Fibroblast of peridontal ligament (primary cell): ENCODE results near the gene KIF21B.

Source experiments
- DNase-seq: peaks from one replicate; pipeline ENCODE4 v3.0.0-alpha.2; 2010; ENCODE audit errors: extremely low read depth

Gene KIF21B

DNA sequence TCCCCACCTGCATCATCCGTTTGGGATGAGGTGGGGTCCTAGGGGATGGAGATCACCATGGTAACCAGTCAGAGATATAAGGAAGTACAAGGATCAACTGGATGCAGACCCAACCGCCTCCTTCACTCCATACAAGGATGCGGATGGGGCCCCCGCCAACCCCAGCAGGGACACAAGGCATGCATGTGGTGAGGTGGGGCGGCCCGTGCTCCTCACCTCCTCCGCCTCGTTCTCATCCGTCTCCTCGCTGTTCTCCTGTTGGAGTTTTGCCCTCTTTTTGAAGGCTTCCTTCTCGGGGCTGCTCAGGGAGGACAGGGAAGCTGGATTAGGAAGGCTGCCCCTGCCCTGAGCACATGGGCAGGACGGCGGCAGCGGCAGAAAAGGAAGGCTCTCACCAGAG lies 23.8 kb downstream of the KIF21B start:
- no peak for DNase-seq

DNA sequence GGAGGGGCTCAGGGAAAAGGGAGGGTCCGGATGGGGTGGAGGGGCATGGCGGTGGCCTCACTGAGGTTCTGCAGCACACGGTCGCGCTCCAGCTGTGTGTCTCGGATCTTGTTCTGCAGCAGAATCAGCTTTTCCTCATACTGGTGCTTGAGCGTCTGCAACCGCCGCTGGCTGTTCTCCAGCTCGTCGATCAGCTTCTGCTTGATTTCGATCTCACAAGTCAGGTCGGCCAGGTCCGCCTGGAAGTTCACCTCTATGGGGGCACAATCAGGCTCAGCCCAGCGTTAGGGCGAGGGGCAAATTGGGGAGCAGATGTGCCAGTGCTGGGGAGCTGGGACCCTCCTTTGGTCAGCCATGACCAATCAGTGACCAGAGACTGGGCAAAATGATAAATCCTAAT lies 25.2 kb downstream of the KIF21B start:
- DNase-seq, result no peak

DNA sequence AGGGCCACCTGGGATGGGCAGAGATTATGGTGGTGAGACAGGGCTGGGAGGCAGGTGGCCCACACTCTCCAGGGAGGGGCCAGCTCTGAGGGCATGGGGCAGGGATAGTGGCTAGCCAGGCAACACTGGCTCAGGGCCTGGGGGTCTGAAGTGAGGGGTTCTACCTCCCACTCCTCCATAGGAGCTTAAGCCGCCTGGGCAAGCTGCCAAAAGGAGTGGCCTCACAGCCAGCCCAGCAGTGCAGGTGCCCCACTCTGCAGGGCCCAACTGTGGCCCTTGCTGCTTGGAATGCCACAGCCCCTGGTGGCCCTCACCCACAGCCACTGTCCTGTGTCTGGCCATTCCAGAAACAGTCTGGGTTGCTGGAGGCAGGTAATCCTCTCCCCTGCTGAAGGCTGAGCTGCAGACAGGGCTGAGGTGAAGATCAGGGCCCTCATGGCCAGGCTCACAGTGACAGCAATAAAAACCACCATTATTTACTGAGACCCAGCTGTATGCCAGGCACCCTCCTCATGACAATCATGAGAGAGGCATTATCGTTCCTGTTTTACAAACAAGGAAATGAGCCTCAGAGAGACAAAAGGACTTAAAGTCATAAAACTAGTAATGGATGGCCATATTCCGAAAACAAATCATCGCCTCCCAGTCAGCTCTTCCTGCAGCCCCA lies 31.0 kb downstream of the KIF21B start:
- DNase-seq, result no peak

DNA sequence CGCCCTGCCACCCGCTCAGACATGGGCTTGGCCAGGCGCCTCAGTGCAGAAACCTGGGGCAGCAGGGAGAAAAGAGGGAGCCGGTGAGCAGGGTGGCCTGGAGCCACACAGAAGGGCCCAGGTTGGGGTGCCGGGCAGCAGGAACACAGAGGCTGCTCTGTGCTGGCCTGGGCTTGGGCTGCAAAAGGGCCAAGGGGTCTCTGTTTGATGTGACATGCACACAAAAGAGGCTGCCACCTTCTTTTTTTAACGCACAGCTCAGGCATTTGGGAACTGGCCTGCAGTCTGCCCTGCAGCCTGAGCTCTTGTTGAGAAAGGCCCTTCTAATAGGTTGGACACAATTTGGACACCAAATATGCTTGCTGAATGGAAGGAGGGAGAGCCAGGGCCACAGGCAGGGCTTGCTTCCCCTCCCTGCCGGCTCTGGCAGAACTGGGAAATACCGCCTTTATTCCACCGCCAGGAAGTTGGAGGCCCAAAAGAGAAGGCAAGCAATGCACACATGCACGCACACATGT lies 32.4 kb downstream of the KIF21B start:
- no peak for DNase-seq

DNA sequence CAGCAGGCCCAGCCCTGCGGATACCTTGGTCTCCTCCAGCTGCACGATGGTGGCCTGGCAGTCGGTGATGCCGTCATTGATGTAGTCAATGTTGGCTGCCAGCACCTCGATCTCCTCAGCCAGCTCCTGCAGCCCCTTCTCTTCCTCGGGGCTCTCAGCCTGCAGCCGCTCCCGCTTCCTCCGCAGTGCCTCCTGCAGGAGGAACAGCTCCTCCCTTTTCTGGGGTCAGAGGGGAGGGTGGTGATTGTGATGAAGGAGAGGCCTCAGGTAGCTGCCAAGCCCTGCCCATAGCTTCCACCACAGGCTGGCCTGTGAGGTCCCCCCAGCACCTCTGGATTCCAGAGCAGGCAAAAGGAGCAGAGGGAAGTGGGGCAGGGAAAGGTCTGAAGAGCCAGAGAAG lies 33.4 kb downstream of the KIF21B start:
- no peak for DNase-seq

DNA sequence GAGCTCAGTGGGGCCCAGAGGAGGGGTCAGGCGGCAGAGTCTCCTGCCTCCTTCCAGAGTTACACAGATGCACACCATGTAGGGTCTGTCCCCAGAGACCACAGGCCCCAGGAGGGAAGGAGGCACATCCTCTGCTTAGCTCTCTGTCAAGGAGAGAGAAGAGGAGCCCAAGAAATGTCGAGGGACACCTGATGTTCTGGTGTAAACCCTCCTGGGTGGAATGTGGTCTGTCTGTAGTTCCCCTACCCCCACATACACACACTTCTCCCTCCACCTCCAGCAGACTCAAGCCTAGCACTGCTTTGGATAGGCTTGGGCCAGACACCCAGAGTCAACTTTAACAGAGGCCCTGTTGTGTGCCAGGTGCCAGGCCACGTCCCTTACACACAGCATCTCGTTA lies 34.2 kb downstream of the KIF21B start:
- no peak for DNase-seq

DNA sequence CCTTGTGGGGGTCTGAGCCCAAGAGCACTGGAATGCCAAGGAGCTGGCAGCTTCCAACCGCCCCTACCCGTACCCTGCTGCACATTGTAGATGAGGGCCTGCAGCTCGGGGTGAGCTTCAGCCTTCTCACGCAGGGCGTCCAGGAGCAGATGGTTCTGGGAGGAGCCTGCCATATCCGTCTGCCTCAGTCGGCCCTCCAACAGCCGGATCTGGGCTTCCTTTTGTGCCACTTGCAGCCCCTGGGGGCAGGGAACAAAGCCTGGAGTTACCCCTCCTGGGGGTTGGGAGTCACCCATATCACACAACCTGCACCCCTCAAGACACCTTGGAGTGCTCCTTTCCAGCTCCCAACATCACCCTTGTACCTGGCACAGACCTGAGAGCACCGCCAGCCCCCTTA lies 34.8 kb downstream of the KIF21B start:
- no peak for DNase-seq

DNA sequence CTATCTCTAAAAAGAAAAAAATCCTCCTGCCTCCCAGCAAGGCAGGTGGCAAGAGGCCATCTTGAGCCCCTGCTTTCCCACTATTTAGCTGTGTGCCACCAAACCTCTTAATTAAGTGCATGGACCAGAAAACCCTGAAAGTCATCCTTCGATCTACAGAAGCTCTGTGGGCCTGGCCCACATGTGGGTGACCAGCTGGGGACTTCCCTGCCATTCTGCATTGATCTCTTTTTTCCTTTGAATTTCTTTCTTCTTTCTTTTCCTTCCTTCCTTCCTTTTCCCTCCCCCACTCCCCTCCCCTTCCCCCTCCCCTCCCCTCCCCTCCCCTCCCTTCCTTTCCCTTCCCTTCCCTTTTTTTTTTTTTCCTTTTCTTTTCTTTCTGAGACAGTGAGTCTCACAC lies 38.0 kb downstream of the KIF21B start:
- no peak for DNase-seq

DNA sequence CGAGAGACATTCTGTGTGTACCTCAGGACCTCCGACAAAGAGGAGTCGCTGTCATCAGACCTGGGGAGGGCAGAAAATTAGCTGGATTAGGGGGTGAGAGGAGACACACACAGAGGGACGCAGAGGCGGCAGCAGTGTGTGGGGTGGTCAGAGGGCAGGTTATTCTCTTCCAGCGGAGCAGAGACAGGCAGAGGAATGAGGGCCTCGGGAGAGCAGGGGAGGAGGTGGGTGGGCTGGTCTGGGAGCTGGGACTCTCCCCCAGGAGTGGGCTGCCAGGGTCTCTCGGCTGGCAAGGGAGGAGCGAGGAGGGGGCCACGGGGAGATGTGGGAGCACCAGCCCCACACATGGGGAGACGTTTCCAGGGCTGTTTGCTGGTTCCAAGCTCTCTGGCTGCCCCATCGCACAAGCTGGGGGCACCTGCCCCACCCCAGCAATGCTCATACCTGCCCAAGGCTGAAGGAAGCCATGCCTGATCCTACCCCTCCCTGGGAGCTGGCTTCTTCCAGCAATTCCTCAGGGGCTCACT lies 40.4 kb downstream of the KIF21B start:
- DNase-seq, result no peak

DNA sequence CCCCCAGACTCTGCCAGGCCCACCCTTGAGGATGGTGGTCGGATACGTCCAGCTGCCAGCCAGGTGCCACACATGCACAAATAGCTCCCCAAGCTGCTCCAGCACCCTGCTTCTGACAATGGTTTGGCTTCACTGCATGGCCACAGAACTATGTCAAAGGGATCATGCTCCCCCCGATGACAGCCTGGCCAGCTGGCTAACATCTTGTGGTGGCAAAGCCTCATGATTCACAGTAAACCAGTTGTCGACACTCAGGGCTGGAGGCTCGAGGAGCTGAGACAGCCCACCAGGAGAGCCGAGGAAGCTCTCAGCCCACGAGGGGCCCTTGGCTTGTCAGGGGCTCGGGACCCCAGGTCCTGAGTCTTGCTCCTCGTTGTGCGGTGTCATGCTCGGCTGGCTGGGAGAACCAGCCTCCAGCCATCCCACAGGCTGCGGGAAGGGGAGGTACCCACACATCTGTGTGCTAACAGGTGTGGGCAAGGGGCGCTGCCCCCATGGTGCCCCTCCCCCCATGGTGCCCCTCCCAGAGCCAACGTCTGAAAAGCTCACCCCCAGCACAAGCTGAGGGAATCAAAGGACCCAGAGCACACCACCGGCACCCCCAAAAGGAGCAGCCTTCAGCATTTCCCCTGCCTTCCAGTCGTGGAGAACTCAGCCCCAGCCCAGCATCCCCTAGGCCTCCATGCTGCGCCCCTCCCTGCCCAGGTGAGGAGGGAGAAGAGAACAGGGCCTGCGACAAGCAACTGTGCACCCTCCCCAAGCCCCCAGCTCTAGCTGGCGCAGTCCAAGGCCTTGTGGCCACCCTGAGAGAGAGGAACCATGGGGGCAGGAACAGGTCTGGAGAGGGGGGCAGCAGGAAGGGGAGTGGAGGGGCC lies 41.2 kb downstream of the KIF21B start:
- DNase-seq, result no peak

DNA sequence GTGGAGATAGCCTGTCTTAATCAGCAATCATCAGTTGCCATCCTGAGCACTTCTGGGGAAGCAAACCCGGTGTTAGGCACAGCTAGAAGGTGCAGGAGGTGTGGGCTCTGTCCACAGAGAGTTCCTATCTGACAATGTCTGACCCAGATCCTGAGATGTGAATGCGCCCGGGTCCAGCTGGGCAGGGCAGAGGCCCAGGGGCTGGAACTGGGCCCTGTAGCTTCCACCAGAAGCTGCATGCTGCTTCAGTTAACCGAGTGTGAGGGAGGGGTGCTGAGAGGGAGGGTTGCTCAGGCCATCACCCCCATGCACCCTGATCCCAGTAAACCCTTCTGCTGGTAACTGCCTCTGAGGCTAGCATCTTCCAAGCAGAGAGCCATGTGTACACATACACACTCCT lies 42.2 kb downstream of the KIF21B start:
- DNase-seq, result no peak

DNA sequence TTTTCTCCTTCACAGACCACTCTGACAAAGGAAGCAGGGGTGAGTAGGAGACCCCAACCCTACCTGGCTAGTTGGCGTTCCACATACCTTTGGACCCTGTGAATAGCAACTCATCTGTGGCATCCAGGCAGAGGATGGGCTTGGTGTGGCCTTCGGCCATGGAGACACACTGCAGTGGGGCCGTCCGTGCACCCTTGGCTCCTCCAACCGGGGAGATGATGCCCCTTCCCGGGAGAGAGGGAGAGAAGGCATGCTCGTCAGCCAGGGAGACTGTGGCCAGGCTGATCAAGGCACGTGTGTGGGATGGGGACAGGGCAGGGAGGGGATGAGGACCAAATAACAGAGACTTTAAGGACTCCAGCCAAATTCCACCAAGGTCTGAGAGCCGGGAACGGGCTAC lies 42.6 kb downstream of the KIF21B start:
- DNase-seq, result no peak

DNA sequence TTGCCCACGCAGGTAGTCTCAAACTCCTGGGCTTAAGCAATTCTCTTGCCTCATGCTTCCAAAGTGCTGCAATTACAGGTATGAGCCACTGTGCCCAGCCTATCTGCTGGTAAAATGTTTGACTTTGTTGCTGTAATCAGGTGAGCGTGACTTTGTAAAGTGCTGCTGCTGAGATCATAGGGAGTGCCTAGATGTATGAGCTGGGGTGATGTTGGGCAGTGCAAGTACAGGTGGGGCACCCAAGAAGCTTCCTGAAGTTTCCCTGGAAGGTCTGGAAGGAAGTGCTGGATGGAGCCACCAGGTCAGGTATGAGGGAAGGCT lies 43.1 kb downstream of the KIF21B start:
- DNase-seq, result no peak

DNA sequence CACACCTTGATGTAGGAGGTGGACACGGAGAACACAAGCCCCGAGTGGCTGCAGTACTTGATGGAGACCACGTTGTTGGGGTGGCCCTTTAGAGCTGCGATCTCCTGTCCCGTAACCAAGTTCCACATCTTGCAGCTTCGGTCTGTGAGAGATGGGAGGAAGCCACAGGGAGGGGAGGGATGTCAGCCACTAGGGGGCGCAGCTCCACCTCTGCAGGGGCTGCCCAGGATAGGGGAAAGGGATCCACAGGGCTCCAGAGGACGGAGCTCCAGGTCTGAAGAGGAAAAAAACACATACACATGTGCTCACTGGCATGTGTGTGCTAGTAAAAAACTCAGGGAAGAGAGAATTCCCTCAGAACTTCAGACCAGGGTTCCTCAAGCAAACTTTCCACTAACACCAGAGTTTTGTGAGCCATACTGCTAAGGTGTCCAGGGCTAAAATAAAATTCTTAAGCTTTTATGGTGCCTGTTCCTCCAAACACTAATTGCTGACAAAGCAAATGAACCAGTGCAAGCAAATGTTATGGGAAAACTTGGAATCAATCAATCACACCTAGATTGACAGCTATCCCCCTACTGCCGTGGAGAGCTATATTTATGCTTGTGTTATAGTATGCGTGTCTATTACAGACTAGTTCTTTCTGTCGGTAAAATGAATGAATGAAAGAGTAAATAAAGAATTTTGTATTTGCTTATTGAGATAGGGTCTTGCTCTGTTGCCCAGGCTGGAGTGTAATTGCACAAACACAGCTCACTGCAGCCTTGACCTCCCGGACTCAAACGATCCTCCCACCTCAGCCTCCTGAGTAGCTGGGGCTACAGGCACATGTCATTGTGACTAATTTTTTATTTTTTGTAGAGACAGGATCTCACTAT lies 43.7 kb downstream of the KIF21B start:
- no peak for DNase-seq

DNA sequence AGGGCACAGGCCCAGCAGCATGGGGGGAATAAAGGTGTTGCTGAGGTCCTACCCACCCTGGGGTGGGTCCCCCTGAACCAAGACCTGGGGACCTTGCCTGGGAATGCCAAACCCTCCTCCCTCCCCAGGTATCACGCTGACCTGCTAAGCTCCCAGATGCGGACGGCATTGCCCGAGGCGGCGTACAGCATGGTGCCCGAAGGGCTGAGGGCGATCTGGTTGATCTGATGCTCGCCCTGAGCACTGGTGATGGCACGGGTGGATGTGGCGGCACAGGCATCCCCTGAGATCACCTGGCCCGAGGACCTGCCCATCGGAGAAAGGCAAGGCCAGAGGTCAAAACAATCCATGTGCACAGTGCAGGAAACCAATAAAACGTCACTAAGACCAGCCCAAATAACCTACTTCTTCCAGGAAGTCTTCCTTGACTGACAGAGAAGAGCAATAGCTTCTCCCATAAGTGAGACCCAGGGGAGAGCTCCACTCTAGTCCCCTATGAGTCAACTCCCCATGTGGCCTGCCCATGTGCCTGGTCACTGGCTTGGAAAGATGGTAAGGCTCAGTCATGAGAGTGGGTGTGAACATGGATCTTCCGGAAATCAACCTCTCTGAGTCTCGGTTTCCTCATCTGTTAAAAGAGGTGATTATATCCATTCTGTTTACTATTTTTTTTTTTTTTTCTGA lies 46.3 kb downstream of the KIF21B start:
- no peak for DNase-seq

DNA sequence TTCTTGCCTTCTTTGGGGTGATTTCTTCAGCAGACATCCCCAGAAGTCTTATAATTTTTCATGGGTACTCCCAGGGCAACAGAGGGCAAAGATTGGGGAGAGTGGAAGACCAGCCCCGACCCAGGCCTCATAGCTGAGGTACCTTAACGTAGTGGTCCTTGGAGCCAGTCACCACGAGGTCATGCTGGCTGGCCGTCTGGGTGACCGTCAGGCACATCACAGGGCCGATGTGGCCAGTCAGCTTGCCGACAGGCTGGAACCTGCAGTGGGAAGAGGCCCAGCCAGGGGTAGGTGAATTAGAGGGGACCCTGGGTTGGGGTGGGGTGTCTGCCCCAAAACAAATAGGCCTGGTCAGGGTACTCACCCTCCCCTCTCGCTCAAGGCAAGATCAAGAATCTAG lies 46.9 kb downstream of the KIF21B start:
- DNase-seq, result no peak

DNA sequence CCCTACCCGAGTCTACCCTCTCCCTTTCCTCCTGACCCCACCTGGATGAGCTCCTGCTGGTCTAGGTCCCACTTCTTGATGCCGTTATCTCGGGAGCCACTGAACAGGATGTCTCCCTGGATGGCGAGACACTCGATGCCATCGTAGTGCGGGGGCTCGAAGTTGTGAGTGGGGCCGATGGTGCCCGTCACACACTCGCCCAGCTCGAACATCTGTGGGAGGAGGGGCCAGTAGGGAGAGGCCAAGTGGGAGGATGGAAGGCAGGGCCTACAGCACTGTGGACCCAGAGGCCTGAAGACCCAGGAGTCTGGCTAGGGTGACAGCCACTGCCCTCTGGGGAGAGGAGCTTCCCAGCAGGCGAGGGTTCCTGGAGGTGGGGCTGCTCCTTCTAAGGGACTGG lies 48.1 kb downstream of the KIF21B start:
- DNase-seq, result no peak

DNA sequence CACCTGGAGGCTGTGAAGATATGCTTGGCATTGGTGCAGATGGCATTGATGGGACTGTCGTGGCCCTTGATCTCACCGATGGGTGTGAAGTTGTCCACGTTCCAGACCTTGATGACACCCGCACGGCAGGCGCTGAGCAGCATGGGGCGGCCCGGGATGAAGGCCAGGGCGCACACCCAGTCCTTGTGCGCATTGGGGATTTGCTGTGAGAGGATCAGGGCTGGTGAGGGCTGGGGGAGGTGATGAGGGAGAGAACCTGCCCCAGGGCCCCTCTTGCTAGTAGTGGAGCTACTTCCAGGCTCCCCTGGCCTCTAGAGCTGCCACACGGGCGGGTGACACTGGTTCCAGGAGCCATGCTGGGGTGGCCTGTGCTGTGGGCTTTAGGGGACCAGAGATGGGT lies 48.8 kb downstream of the KIF21B start:
- DNase-seq, result no peak

DNA sequence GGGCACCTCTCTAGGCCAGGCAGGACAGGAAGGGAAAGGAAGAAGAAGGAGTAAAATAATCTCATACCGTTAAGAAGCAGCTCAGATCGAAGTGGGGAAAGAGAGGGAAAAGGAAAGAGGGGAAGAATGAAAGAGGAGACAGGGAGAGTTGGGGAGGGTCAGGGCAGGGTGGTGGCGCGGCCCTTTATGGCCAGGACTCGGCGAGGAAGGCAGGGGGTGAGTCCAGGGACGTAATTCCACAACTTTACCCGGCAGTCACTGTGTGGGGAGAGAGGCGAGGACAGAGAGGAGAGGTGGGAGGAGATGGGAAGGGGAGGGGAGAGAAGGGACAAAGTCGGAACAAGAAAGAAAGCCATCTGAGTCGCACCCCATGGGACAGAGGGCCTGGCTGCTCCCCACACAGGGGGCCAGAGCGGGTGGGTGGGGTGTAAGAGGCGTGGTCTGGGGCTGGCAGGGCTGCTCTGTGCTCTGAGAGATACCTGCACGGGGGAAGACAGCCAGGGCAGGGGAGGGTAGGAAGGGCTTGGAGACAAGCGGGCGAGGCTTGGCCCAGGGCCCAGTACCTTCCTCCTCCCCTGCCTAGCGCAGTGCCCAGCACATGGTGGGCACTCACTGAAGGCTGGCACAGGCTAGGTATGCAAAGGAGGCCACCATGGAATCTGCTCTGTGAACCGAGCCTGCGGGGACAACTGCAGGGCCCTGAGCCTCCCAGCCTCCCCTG lies 49.4 kb downstream of the KIF21B start:
- DNase-seq, result no peak

DNA sequence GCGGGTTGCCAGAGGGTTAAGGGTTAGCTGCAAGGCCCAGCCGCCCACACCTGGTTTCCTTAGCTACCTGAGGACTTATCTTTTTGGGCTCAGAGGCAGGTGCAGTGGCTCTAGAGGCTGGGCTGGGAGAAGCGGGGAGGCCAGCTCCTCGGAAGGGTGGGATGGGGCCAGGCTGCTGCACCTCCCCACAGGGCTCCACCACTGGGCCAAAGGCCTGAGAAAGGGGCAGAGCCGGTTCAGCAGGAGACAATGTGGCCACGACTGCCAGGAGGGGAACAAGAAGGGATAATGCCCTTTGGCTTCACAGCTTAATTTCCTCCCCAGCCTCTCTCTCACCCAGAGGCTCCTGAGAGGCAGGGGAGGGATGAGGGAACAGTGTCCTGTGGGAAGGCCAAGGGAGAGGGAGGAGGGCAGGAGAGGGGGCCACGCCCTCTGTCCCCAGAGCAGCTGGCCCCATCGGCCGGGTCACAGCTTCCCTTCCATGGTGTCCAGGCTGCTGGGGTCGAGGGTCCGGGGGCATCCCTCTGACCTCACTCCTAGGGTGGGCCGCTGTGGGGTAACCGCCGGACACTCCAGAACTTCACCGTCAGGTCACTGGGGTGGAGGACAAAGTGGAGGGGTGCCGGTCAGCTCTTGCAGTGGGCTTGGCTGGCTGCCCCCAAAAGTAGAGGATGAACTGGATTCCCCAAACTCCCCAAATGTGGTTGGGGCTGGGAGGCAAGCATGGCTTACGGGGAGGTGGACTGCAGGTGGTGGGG lies 50.4 kb downstream of the KIF21B start:
- no peak for DNase-seq
